ENCODE results near the gene NPBWR2.

NPBWR2 gene

GRCh38 chr20:64070244-64070993, 36.9 kb downstream of the NPBWR2 start:
- DNase-seq: no peak

DNA sequence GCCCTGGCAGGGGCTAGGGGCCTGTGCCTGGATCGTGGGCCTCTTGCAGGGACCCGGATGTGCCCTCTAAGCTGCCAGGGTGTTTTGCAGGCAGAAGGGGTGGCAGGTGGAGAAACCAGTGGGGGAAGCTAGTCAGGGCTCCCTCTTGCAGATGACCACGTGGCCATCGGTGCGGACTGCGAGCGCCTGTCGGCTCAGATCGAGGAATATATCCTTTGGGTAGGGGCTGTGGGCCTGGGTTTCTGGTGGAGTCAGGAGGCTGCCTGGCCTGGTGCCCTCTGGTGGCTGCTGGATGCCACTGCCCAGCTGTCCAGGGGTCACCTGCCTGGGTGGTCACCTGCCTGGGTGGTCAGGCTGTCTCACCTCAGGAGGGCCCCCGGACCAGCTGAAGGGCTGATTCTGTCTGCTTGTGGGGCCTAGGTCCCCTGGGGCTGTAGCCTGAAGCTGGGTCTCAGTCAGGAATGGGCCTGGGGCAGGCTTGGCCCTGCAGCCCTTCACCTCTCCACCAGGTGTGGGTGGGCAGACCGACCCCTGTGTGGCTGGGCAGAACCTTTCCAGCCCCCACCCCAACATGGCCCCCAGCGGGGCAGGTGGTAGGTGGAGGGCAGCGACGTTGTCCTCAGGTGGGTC, 37.6 kb downstream of the NPBWR2 start:
- DNase-seq: no peak

DNA sequence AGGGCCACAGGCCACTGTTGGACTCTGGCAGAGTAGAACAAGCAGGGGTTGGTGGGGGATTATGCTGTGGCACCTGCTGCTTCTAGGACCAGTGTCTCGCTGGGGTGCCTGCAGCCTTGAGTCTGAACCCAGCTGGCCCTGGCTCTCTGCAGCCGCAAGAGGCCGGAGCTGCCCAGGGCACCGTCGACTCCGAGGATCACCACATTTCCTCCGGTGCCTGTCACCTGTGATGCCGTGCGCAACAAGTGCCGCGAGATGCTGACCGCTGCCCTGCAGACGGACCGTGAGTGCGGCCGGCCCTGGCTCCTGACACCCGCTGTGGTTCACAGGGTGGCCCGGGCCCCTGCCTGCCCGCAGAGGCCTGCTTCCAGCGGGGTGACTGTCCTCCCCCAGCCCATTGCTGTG, 38.2 kb downstream of the NPBWR2 start:
- DNase-seq: no peak

GRCh38 chr20:64068386-64069208, 38.8 kb downstream of the NPBWR2 start:
- no peak for DNase-seq

DNA sequence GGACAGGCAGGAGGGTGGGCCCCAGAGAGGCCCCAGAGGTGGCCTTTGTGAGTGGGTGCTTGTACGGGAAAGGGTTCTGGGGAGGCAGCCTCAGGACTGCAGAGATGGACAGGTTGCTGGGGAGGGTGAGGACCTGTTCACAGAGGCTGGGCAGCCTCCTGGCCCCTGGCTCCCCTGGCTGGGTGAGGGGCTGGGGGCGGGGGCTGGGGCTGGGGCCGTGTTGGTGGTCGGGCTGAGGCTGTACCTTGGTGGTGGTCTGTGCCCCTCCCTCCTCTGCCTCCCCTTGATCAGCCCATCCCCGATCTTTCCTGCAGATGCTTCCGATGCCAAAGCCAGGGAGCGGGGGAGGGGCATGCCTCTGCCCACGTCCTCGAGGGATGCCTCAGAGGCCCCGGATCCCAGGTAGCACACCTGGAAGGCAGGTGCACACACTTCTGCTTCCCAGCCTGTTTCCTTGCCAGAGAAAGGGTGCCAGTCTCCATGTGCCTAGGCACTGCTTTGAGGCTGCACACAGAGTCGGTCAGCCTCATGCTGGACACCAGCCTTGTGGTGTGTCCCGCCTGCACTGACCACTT, 39.5 kb downstream of the NPBWR2 start:
- no peak for DNase-seq

DNA sequence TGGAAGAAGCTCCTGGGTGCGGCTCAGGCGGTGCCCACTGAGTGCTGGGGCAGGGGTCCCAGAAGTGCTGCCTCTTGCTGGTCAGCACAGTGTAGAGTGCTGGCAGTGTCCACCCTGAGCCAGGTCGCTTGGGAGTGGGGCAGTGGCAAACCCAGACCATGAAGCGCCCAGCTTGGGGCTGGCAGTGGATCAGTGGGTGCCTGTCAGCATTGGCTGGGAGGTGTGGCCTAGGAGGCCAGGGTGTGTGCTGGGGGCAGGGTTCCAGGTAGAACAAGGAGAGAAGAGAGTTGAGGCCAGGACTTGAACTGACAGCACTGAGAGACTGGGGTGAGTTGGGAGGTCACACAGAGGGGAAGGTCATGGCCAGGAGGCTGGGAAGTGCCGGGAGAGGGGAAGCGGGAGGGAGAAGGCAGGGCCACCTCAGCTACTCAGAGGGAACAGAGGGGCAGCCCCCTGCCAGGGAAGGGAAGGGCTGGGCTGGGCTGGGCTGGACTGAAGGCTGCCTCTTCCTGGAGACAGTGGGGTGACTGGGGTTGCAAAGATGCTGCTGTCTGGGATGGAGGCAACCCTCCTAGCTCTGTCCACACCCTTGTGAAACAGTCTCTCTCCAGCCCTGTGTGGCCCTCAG, 40.2 kb downstream of the NPBWR2 start:
- DNase-seq: no peak

GRCh38 chr20:64065974-64066343, 41.4 kb downstream of the NPBWR2 start:
- DNase-seq: peak; percentile 93

DNA sequence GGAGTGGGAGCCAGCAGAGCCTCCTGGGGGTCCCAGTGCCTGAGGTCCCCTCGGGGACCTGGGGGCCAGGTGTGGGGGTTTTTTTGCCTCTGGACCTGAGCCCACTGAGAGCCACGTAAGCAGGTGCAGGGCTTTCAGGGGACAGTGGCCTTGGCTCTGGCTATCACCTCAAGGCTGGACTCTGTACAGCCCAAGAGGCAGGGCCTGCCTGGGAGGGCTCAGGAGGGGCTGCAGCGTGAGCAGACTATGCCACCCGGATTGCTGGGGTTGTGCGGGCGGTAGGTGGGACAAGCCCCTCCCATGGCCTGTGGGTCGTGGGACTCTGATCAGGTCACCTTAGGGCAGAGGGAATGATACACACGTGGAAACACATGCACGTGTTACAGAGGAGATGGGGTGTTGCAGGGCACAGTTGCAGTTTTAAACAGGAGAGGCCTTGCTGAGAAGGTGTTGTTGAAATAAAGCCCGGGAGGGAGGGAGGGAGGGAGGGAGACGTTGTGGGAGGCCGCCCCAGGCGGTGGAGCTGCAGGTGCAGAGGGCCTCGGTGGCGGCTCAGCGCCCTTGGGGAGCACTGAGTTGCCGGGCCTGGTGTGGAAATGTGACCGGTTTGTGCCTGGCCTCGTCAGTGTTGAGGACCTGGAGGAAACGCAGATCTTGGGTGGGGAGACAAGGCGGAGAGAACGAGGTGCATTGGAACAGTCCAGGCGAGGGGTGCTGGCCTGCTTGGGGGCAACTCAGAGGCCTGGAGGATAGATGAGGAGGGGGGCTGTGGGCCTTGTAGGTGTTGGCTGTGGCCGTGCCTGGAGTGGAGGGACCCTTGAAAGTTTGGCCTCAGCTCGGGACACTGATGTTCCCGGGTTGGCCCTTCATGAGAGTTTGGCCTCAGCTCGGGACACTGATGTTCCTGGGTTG, 42.0 kb downstream of the NPBWR2 start:
- no peak for DNase-seq

GRCh38 chr20:64064145-64064698, 43.1 kb downstream of the NPBWR2 start:
- peak; percentile 82 for DNase-seq

GRCh38 chr20:64063389-64064144, 43.8 kb downstream of the NPBWR2 start:
- DNase-seq: peak; percentile 37

DNA sequence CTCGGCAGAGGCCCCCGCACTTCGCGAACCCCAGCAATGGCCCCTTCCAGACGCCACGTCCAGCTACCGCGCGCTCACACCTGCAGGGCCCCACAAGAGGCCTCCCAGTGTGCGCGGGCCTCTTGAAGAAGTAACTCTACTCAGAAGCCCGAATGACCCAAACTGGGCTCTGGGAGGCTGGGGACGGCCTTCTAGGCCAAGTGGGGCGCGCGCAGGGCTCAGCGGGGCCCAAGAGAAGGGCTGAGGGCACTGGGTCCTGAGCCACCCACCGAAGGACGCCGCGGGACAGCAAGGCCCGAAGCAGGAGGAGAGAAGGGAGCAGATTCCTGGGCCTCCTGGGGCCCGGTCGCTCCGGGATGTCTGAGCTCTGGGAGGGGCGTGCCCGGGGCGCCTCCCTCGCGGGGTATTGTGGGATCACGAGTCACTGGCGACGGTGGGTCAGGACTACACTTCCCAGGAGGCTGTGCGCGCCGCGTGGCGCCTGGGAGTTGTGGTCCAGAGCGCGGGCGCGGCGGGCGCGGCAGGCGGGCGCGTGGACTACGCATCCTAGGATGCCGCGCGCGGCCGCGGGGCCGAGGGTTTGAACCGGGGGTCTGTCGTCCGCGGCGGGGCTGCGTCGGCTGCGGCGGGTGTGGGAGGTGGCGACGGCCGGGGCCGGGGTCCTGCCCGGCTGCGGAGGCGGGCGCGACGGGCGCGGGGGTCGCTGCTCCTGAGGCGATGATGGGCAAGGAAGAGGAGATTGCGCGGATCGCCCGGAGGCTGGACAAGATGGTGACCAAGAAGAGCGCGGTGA, 44.6 kb downstream of the NPBWR2 start, which contains the start of gene TCEA2:
Gene TCEA2 (plus strand): TSS at position 603 of the 793 bp plus-strand sequence. CDS start 115 bp downstream, at position 718.
- DNase-seq: peak; percentile 96

- no peak for DNase-seq
Observed at GRCh38 chr20:64062276-64062595, 45.1 kb downstream of the NPBWR2 start.

DNA sequence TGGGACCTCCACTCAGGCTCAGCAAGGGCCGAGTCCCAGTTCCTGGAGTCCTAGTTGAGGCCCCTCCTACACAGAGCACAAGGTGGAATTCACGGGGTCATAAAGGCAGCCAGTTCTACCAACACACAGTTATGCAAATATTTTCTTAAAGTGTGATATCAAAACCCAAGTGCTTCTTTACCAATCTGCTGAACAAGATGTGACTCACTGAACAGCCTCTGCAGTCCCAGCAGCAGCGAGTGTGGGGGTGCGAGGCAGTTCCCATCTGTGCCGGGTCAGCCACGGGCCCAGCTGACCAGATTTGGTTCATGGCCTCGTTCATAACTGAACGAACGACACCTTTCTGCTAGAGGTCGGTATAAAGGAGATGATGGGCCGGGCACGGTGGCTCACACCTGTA, 48.8 kb downstream of the NPBWR2 start:
- DNase-seq: no peak

GRCh38 chr20:64057628-64058498, 49.5 kb downstream of the NPBWR2 start:
- DNase-seq: peak; percentile 60

- no peak for DNase-seq
Observed at GRCh38 chr20:64056889-64057627, 50.3 kb downstream of the NPBWR2 start.

DNA sequence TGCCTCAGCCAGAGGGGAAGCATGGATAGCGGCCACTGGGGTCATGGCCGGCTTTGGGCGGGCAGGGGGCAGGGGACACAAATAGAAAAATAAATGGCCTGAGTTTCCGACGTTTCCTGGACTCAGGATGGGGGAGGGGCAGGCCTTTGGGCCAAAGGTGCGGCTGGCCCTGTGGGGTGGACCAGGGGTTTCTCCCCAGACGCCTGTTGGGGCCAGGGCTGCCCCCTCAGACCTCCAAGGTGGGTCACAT, 50.8 kb downstream of the NPBWR2 start:
- no peak for DNase-seq

- DNase-seq: no peak
Observed at GRCh38 chr20:64055893-64056638, 51.3 kb downstream of the NPBWR2 start.

All from EL (cell line).